Posterior cingulate gyrus (tissue), 11 donors: ENCODE results near the gene GSK3B.

Experiments
- DNase-seq, 10 donors: peaks; one replicate each; pipeline versions ENCODE4 v3.0.0 to v3.0.0-alpha.2; 2020 to 2021; ENCODE audit warnings: mixed read lengths in 3 of 10
- intact Hi-C: fragments of 100-400 bp; cut with DNase I; formaldehyde crosslinking; loops from one replicate; pipeline ENCODE4 v1.15.1; 2023

Gene GSK3B

DNA sequence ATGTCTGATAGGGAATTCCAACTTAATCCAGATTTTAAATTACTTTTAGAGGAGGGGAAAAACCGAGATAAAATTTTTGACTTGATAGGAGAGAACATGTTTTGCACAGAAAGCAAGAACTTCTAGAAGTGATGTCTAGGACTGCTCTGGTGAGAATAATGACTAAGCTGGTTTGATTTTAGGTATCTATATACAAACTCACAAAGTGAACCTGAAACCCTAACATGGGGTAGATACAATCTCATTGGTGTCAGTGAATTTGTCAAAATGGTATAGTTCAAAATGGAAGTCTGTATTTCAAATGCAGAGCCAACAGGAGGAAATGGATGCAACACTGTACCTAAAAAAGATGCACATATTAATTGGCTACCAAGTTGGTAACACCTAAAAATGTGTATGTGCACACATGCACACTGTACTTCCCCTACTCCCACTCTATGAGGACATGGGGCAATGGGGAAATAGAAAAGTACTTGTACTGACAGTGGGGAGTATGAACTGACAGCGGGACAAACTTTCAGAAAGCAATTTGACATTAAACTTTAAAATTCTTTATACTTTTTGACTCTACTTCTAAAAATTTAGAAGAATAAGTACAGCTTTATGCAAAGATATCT lies 259.4 kb downstream of the GSK3B start:
- intact Hi-C loops: no loop called here

DNA sequence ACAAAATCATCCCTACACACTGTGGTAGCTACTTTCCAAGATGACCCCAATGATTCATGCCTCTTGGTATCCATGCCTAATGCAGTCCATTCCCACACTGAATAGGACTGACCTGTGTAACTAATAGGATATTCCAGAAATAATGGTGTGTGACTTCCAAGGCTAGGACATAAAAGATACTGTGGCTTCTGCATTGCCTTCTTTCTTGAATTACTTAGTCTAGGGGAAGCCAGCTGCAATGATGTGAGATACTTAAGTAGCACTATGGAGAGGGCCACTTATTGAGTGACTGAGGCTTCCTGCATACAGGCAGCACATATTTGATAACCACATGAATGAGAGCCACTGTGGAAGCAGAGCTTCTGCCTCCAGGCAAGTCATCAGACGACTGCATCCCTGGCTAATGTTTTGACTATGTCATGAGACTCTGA lies 262.3 kb downstream of the GSK3B start:
- no peak for DNase-seq
- intact Hi-C loops: no loop called here

More for the DNA sequence above, 259.4 kb downstream of the GSK3B start:
- no peak for DNase-seq

DNA sequence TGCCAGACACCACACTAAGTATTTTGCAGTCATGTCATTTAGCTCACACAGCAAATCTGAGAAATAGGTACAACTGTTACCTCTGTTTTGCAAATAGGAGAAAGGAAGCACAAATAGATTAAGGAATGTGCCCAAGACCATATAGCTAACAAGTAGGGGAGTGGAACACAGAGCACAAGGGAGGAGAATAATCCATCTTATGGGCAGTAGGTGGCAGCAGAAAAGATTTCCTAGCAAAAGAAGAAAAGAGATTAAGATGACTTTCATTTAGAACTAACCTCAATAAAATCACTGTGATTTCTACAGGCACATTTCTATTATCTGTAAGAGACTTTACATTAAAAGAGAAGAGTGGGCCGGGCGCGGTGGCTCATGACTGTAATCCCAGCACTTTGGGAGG lies 263.2 kb downstream of the GSK3B start:
- DNase-seq: no peak
- intact Hi-C loops: no loop called here

DNA sequence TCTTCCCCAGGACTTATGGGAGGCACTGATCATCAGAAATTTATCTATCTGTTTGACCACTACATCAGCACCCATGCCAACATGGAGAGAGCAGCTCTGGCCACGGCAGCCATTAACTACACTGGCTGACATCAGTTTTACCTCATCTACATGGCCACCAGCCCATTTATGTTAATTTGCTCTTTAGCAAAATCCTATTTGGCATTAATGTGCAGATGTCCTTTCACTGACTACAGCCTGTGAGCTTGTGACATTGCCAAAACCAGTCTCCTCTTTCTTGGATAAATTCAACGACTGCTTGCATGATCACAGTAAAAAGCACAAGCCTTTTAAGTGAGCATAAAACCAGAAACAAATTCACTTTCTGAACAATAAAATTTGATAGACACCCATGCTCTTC lies 264.8 kb downstream of the GSK3B start:
- DNase-seq: no peak
- intact Hi-C loops: no loop called here

DNA sequence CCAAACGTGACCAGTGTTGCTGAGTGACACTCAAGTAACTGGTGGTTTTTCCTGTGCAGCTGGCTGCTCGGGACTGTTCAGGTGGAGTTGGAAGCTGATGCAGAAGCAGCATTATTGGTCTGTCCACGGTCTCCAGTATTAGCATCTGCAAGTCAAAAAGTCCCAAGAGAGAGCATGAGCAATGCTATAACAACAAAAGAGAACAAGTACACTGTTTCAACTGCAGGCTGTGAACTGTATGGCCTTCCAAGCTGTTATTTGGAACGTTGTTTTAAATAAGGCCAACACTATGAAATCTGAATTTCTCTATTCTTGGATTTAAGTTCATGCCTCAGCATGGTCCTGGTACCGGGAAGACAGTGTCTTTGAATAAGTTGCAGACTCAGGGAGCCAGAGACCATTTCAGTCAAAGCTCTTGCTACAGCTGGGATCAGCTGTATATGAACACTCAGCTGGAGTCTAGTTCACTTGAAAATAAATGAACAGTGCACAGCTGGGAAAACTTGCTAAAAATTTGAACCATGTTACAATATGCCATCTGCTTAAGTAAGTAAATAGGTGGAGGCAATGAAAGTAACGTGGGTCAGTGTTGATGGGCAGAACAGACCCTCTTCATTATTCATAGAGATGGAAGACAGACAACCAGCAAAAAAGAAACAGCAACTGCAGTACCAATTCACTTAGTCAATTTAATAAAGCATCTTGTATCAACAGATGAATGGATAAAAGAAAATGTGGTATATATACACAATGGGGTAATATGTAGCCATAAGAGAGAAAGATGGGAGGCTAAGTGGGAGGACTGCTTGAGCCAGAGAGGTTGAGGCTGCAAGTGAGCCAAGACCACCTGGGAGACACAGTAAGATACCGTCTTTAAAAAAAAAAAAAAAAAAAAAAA lies 267.3 kb downstream of the GSK3B start:
- intact Hi-C loops: no loop called here
- no peak for DNase-seq

DNA sequence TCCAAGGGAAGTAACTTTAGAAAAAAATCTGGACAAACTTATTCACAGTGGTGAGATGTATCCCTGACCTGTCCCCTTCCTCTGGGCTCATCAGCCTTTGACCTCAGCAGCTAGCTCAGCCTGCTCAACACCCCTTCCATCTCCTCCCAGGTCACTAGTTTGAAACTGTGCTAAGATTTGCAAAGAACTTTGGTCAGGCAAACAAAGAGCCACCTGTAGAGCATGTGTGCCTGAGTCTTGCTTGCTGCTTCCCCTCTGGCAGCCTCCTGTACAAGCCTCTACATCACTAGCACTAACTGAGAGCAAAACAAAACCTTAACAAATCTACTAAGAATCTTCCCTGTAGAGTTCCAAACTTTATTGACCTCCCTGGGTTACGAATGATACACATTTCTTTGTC lies 268.4 kb downstream of the GSK3B start:
- no peak for DNase-seq
- intact Hi-C loops: no loop called here

DNA sequence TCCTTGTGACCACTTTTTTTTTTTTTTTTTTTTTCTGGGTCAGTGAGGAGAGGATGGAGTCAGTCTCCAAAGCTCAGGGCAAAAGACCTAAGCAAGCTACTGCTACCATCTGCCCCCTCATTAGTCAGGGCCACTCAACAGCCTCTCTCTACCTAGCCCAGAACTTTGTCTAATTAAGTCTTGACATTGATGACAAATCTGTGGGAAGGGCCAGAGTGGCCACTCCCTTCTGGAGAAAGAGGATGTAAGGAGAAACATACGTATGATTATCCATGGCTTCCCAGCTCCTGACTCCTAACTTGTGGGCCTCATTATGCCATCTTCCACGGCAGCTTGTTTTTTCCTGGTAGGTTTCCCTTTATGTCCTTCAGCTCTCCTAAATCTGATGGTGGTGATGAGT lies 274.4 kb downstream of the GSK3B start:
- DNase-seq: no peak
- intact Hi-C loops: no loop called here

DNA sequence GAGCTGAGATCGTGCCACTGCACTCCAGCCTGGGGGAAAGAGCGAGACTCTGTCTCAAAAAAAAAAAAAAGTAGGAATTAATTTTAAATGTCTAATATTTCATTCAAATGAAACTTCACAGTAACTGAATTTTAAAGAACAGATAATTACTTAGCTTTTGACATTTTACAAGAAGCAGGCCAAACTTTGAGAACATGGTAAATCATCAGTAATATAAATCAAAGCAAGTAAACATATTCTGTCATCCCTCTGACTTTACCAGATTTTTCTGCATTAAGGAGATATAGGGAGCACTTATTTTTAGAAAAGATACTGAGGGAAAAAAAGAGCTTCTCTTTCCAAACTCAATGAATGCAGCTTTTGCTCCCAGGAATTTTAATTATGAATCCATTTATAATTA lies 275.3 kb downstream of the GSK3B start:
- intact Hi-C loops: no loop called here
- no peak for DNase-seq

DNA sequence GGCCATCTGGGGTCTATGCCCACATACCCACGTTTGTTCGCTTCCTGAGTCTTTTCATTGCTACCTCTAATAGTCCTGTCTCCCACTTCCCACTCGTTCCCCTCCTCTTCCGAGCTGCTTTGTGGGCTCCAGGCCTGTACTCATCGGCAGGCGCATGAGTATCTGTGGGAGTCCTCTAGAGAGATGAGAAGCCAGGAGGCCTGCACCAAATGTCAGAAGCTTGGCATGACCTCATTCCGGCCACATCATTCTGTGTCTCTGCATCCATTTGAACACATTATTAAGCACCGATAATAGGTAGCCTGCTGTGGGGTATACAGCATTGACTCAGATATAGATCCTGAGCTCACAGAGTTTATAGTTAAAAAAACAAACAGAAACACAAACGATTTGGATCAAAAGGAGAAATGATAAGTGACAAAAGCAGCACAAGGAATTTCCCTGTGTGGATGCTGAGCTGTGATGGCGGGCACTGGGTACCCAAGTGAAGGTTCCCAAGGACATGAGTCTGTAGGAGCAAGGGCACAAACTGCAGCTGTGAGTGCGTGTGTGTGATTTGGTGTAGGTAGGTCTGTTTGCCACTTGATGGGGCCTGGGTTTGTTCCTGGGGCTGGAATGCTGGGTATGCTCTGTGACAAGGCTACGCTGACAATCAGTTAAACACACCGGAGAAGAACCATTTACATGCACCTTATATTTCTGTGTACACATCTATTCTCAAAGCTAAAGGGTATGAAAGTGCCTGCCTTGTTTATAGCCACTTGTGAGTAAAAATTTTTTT lies 276.5 kb downstream of the GSK3B start:
- DNase-seq: no peak
- intact Hi-C loops: no loop called here

DNA sequence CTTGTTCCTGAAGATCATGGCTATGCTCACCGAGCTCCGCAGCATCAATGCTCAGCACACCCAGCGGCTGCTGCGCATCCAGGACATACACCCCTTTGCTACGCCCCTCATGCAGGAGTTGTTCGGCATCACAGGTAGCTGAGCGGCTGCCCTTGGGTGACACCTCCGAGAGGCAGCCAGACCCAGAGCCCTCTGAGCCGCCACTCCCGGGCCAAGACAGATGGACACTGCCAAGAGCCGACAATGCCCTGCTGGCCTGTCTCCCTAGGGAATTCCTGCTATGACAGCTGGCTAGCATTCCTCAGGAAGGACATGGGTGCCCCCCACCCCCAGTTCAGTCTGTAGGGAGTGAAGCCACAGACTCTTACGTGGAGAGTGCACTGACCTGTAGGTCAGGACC lies 277.2 kb downstream of the GSK3B start:
- DNase-seq: no peak
- intact Hi-C loops: no loop called here

DNA sequence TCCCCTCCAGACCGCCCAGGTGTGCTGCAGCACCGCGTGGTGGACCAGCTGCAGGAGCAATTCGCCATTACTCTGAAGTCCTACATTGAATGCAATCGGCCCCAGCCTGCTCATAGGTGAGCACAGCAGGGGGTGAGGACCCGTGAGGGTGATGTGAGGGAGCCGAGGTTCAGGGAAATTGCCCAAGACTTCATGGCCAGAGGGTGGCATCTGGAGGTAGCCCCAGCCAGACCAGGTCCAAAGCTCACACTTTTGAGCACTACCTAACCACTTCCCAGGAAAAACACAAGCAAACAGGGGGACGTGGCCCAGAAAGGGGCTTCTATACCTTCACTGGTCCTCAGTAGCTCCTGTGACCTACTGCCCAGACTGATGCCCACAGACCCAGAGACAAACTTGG lies 278.5 kb downstream of the GSK3B start:
- intact Hi-C loops: no loop called here
- DNase-seq: no peak

DNA sequence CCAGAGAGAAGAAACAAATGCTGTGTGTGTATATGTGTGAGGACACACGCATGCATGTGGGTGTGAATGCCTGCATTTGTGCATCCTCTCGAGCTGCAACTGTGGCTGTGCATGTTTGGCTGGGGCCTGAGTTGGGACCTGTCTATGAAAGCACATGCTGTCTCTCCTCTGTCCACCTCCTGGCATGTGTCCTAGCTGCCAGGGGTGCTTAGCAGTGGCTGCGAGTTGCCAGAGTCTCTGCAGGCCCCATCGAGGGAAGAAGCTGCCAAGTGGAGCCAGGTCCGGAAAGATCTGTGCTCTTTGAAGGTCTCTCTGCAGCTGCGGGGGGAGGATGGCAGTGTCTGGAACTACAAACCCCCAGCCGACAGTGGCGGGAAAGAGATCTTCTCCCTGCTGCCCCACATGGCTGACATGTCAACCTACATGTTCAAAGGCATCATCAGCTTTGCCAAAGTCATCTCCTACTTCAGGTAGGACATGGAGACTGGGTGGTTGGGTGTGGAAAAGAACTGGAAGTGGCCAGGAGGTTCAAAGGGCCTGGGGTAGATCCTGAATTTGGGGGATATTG lies 281.7 kb downstream of the GSK3B start:
- DNase-seq: no peak
- intact Hi-C loops: no loop called here

DNA sequence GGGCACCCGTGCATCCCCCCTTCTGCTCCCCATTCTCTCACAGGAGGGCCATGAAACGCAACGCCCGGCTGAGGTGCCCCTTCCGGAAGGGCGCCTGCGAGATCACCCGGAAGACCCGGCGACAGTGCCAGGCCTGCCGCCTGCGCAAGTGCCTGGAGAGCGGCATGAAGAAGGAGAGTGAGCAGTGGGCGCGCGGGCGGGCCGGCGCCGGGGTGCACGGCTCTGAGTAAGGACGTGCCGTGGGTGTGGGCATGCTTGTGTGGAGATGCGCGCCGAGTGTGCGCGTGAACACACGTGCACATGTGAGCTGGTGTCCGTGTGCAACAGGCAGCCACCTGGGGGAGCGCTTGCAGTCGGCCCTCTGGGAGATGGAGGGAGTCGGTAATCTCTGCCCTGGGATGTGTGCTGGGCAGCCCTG lies 284.2 kb downstream of the GSK3B start:
- intact Hi-C loops: no loop called here
- DNase-seq: peak in 7 of 10 donors; percentile 24 to 89 (median 54)

DNA sequence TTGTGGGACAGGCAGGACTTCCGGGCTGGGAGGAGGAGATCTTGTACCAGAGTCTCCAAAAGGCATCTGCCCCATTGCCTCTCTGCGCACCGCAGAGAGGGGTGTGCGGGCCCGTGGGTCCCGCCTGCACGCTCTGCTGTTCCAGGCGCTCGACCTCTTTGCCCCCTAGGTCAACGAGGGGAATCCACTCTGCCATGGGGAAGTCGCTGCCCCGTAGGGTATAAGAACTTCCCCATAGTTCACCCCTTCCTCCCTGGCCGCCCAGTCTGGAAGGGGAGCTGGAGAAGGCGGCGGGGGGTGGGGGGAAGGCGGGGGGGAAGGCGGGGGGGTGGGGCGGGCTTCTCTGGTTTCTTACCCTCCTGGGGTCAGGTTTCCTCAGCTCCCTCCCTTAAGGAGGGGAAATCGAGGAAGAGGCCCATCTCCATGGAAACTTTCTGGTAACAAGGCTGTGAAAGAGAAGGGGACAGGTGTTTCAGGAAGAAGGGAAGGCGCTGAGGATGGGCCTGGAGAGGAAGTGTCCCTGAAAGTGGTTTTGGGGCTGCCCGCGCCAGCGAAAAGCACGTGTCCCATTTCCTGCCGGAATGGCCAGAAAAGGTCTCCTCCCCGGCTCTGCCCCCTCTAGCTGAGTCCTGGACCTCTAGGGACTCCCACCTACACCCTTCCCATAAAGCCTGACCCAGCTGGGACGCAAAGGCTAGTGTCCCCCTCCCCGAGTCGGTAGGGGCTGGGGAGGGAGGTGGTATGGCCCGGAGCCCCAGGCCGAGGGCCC lies 284.8 kb downstream of the GSK3B start:
- no peak for DNase-seq
- intact Hi-C loops: no loop called here

DNA sequence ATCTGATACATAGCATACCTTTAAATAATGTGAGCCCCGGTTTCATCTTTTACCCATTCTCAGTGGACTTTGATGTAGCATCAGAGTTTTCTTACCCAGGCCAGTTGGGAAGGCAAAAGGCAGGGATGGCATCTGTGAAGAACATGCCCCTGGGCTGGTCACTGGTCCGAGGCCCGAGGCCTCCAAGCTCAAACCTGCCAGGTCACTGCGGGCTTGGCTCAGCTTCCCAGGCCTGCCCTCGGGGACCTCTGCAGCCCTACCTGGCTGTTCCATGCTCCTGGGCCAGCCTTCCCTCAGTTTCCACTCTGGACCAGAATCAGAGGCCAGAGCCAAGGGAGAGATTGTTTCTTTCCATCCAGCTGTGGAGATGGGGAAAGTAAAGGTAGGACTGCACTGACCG lies 285.4 kb downstream of the GSK3B start:
- intact Hi-C loops: no loop called here
- DNase-seq: no peak

DNA sequence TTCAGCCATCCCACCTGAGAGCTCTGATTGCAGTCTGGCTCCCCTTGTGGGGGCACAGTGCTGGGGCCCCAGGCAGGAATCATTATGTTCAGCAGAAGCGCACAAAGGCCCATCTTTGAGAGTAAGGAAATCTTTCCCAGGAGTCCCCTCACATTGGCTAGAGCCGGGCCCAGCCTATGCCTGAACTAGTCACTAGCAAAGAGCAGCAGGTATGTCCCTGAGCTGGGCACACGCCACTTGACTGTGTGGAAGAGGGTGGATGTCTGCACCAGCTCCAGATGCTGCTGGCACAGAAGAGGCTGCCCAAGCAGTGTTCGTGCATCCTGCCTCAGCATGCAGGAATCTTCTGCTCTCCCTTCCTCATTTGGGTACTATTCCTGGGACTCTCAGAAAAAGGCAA lies 286.0 kb downstream of the GSK3B start:
- DNase-seq: no peak
- intact Hi-C loops: no loop called here

DNA sequence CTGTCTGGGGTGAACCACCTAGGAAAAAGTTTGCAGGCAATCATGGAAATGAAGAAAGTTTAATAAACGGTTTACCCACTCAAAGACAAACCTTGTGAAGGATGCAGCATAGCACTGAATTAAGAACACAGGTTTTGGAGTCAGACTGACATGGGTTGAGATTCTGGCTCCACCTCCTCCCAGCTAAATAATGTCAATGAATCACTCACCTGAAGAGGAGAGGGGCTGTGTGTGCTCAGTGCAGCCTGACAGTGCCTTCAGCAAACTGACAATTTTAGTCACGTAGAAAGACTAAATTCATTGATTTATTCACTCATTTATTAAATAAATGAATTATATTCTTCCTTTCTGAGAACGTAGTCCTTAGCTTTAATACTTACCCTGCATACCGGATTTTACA lies 293.4 kb downstream of the GSK3B start:
- no peak for DNase-seq
- intact Hi-C loops: no loop called here

DNA sequence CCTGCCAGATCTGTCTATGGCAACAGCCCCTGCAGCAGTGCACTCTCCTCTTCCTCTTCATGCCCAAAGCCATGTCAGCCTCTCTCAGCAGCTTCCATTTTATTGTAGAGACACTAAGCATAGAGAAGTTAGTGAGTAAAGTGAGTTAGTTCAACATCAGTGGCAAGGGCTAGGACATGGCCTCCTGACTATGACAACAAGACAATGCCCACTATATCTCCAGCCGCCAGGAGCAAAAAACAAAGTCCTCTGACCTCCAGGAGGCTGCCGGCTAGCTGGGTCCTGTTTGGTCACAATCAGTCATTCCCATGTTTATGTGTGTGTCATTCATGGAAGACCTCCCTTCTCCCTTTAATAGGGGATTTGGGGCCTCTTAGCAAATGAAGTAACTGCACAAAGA lies 297.5 kb downstream of the GSK3B start:
- DNase-seq: no peak
- intact Hi-C loops: no loop called here

DNA sequence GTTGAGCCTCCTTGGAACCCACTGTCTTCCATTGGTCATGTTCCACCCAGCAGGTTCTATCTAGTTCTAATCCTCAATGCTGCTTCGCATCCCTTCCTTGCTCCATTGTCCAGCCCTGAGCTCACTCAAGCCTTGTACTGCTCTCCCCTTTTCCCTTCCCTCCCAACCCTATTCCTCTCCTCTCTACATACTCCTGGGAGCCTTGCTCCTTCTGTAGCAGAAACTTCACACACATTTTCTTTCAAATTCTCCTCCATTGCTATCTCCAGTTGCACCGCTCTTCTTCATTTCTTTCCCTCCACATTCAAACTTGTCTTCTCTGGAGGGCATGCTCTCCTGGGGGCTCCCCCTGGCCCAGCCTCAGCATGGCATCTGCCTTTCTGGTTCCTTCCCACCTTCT lies 297.9 kb downstream of the GSK3B start:
- no peak for DNase-seq
- intact Hi-C loops: no loop called here

DNA sequence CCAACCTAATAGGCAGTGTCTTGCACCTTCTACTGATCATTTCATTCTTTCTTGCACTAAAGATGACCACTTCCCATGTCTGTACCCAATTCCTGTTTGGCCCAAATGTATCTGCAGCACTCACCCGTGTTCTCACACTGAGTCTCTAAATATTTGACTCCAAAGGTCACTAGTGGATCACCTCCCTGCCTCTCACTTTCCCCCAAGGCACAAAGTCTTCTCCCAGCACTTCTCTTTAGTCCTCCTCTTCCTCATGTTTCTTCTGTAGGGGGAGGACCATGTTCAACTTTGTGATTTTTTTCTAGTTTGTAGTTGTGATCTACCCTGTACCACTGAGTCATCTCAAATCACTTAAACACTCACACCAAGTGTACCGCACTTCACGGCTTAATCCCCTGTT lies 298.4 kb downstream of the GSK3B start:
- intact Hi-C loops: no loop called here
- no peak for DNase-seq
